Testis (tissue), 2 donors: ENCODE results near the gene TUBA4B.

Experiments
- POLR2A ChIP-seq: fragments of 450-650 bp; IDR thresholded peaks from one replicate; pipeline ENCODE4 v1.6.1; 2017; ENCODE audit warnings: antibody characterized with exemption, mild to moderate bottlenecking, moderate library complexity
- TF ChIP-seq, protein P1 (sequence below), 3 experiments: fragments of 450-650 bp in 2 of 3; fragments of 200-600 bp in 1 of 3; sonication (generic) in 1 of 3; IDR thresholded peaks; one replicate each; pipeline ENCODE4 v1.5.1; 2016 to 2019; ENCODE audit warnings: antibody characterized with exemption in 3 of 3, mild to moderate bottlenecking in 2 of 3, moderate library complexity in 1 of 3

DNA sequence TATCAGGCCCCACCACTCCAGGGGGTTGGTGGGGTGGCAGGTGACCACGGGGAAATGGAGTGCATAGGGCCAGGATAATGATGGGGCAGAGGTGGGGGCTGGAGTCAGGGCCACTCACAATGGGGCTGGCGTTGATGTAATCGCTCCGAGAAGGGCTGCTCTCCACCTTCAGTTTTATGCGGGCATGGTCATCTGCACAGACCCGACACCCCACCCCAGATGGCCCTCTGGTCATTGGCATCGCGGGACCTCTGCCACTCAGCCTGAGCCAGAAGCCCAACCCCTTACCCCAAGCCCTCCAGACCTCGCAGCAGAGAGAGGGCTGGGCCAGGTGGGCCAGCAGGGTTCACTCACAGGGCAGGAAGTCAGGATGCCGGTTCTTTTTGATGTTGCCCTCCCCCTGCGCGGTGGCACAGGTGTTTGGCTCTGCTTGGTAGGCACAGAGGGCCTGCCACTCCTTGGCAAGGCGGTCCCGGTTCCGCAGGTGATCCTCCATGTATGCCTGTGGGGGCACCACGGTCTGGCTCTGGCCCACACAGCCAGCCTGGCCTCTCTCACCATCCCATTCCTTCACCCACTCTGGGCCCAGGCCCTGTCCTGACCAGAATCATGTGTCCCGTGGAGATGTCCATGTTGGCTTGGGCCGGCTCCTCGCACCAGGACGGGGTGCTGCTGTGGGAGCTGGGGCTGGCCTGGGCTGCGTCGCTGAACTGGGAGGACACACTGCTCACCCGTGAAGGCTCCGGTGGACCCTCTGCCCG is 43.8 kb downstream of the TUBA4B start:
- no peak for TF ChIP-seq POLR2A
- TF ChIP-seq, protein P1, sequence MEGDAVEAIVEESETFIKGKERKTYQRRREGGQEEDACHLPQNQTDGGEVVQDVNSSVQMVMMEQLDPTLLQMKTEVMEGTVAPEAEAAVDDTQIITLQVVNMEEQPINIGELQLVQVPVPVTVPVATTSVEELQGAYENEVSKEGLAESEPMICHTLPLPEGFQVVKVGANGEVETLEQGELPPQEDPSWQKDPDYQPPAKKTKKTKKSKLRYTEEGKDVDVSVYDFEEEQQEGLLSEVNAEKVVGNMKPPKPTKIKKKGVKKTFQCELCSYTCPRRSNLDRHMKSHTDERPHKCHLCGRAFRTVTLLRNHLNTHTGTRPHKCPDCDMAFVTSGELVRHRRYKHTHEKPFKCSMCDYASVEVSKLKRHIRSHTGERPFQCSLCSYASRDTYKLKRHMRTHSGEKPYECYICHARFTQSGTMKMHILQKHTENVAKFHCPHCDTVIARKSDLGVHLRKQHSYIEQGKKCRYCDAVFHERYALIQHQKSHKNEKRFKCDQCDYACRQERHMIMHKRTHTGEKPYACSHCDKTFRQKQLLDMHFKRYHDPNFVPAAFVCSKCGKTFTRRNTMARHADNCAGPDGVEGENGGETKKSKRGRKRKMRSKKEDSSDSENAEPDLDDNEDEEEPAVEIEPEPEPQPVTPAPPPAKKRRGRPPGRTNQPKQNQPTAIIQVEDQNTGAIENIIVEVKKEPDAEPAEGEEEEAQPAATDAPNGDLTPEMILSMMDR (IDR thresholded peaks at IDR 0.05), result no peak
